HFFc6 (cell line): ENCODE data around the gene ZNF441. TPM values are rescaled to one million over a fixed set of nuclear protein-coding genes. Genes with fewer than 3 reads are reported as not detected.

Experiments
- DNase-seq: peaks from one replicate; pipeline ENCODE4 v3.0.0-alpha.2; 2018
- H3K27ac Mint-ChIP-seq: 2 replicates; pipeline ENCODE4 v1.8.0; 2020; ENCODE audit warnings: mild to moderate bottlenecking, mixed read lengths
- H3K27me3 Mint-ChIP-seq: 2 replicates; pipeline ENCODE4 v1.8.0; 2021; ENCODE audit warnings: mild to moderate bottlenecking, moderate library complexity, mixed read lengths; ENCODE audit not compliant: insufficient read depth
- H3K36me3 Mint-ChIP-seq: 2 replicates; pipeline ENCODE4 v1.8.0; 2021; ENCODE audit warnings: low read depth, mixed read lengths
- H3K4me1 Mint-ChIP-seq: 2 replicates; pipeline ENCODE4 v1.8.0; 2020; ENCODE audit warnings: low read depth, mixed read lengths
- H3K4me3 Mint-ChIP-seq: 2 replicates; pipeline ENCODE4 v1.8.0; 2020; ENCODE audit warnings: mild to moderate bottlenecking, moderate library complexity, mixed read lengths
- H3K9me3 Mint-ChIP-seq: 2 replicates; pipeline ENCODE4 v1.8.0; 2020; ENCODE audit warnings: mild to moderate bottlenecking, mixed read lengths
- total RNA-seq, 6 experiments: library from RNA; stranded (reverse); fragmentation: NEBNext Ultra II Directional; extraction: Animal tissue kit (Norgen Biotek cat#: 25700); gene quantifications; 2 replicates in 1 of 6; 3 replicates in 5 of 6; pipeline ENCODE4 v1.2.3, GENCODE V29; 2021
- TF ChIP-seq, protein P1 (sequence below): fragments of 200-600 bp; sonication (generic); IDR thresholded peaks from 2 replicates; pipeline ENCODE4 v1.5.0; 2021; ENCODE audit warnings: antibody characterized with exemption, mild to moderate bottlenecking

Gene ZNF441
- total RNA-seq, 6 experiments from 2014 or later, result 4.0 to 5.4 (median 4.7) TPM

DNA sequence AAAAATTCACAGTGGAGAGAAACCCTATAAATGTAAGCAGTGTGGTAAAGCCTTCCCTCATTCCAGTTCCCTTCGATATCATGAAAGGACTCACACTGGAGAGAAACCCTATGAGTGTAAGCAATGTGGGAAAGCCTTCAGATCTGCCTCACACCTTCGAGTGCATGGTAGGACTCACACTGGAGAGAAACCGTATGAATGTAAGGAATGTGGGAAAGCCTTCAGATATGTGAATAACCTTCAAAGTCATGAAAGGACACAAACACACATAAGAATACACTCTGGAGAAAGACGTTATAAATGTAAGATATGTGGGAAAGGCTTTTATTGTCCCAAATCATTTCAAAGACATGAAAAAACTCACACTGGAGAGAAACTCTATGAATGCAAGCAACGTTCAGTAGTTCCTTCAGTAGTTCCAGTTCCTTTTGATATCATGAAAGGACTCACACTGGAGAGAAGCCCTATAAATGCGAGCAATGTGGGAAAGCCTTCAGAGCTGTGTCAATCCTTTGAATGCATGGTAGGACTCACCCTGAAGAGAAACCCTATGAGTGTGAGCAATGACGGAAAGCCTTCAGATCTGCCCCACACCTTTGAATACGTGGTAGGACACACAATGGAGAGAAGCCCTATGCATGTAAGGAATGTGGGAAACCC lies 65.6 kb downstream of the ZNF441 start:
- DNase-seq, result no peak
- Mint-ChIP-seq H3K4me1 (no peaks in the 10 kb centered on the region), H3K27ac (no peak overlapping the region), H3K27me3 (no peaks in the 10 kb centered on the region; the same call in 1 of the 2 replicates), H3K4me3 (no peak overlapping the region; the same call in 1 of the 2 replicates), H3K36me3 (peaks cover 81% of the 10 kb centered on the region), H3K9me3 (peaks cover 93% of the 10 kb centered on the region)
- TF ChIP-seq, protein P1, sequence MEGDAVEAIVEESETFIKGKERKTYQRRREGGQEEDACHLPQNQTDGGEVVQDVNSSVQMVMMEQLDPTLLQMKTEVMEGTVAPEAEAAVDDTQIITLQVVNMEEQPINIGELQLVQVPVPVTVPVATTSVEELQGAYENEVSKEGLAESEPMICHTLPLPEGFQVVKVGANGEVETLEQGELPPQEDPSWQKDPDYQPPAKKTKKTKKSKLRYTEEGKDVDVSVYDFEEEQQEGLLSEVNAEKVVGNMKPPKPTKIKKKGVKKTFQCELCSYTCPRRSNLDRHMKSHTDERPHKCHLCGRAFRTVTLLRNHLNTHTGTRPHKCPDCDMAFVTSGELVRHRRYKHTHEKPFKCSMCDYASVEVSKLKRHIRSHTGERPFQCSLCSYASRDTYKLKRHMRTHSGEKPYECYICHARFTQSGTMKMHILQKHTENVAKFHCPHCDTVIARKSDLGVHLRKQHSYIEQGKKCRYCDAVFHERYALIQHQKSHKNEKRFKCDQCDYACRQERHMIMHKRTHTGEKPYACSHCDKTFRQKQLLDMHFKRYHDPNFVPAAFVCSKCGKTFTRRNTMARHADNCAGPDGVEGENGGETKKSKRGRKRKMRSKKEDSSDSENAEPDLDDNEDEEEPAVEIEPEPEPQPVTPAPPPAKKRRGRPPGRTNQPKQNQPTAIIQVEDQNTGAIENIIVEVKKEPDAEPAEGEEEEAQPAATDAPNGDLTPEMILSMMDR, result no peak

DNA sequence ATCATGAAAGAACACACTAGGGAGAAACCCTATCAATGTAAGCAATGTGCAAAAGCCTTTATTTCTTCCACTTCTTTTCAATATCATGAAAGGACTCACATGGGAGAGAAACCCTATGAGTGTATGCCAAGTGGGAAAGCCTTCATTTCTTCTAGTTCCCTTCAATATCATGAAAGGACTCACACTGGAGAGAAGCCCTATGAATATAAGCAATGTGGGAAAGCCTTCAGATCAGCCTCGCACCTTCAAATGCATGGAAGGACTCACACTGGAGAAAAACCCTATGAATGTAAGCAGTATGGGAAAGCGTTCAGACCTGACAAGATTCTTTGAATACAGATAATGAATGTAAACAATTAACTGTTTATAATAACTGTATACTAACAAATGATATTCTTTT lies 66.7 kb downstream of the ZNF441 start:
- Mint-ChIP-seq H3K27ac (no peak overlapping the region), H3K36me3 (peaks cover 72% of the 10 kb centered on the region), H3K4me3 (no peak overlapping the region), H3K27me3 (no peaks in the 10 kb centered on the region; the same call in 1 of the 2 replicates), H3K4me1 (no peaks in the 10 kb centered on the region), H3K9me3 (peaks cover 84% of the 10 kb centered on the region)
- TF ChIP-seq, protein P1, result no peak
- DNase-seq, result no peak

Other genes with a start within 250 kb of the ZNF441 start
- 10 to 100 TPM; 17.5 to 24.9 (median 19.9) TPM for gene ECSIT, start 237.9 kb upstream of the ZNF441 start, total RNA-seq
- gene CNN1, start 228.1 kb upstream of the ZNF441 start, total RNA-seq, result 1 to 10 TPM; 6.5 to 9.3 (median 8.0) TPM
- gene ELOF1, start 207.8 kb upstream of the ZNF441 start, total RNA-seq, result 10 to 100 TPM; 72.3 to 85.5 (median 78.7) TPM
- gene ACP5, start 189.4 kb upstream of the ZNF441 start, total RNA-seq, result 1 to 10 TPM; 1.5 to 2.8 (median 2.3) TPM
- 1 to 10 TPM; 5.7 to 8.7 (median 7.5) TPM for gene ZNF627, start 169.5 kb upstream of the ZNF441 start, total RNA-seq
- 1 to 10 TPM; 3.4 to 4.7 (median 4.1) TPM for gene ZNF823, start 28.1 kb upstream of the ZNF441 start, total RNA-seq
- gene ZNF491, start 31.5 kb downstream of the ZNF441 start, total RNA-seq, result 1 to 10 TPM; 1.3 to 2.4 (median 1.5) TPM
- 1 to 10 TPM; 4.9 to 7.7 (median 6.6) TPM for gene ZNF440, start 47.3 kb downstream of the ZNF441 start, total RNA-seq
- 1 to 10 TPM in 3 of 6 experiments, under 1 TPM in 3; 0.71 to 1.7 (median 0.92) TPM for gene ZNF439, start 81.7 kb downstream of the ZNF441 start, total RNA-seq
- 1 to 10 TPM; 3.1 to 8.8 (median 4.0) TPM for gene ZNF69, start 120.8 kb downstream of the ZNF441 start, total RNA-seq
- gene ZNF700, start 158.1 kb downstream of the ZNF441 start, total RNA-seq, result 1 to 10 TPM; 4.6 to 6.0 (median 5.2) TPM
- 1 to 10 TPM in 4 of 6 experiments, under 1 TPM in 2; 0.85 to 1.7 (median 1.1) TPM for gene ZNF763, start 198.0 kb downstream of the ZNF441 start, total RNA-seq